GM21367 (cell line): Measurements from ENCODE around the gene RPAP3.

Experiments used
- ATAC-seq: cut with Tn5 transposase; IDR thresholded peaks from one replicate; pipeline ENCODE4 v1.9.1; 2021; ENCODE audit not compliant: unreplicated experiment

The RPAP3 gene

DNA sequence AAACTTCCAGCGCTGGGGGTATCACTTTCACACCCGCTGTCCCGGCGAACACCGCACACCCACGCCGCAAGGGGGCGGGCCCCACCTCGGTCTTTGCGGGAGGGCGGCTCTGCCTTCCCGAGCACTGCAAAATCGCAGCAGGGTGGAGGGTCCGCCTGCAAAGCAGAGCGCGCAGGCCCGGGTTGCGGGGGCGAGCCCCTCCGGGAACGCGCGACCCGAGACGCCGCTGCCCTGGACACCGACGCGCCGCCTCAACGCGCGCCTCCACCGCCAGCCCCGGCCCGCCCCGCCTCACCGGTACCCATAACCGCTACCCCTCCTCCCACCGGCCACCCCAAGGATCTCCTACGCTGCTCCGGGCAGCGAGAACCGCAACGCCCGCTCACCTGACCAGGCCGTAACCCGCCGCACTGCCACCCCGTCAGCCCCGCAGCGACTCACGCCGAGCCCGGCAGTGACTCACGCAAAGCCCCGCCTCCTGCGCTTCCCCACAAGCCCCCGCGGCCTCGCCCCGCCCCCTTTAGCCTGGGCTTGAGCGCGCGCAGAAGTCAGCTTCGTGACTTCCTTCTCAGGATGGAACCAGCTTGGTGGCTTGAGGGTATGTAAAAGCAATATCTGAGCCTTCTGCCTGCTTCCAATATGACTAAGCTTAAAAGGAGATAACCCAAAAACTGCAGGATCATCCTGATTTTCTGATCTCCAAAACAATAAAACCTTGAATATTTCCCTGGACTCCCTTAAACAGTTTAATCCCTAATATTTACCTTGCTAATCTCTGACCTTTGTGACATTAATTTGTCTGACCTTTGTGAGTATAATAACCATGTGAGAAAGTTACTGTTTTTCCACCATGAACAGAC lies at the start of gene RPAP3:
TSS of gene RPAP3 (minus strand) at position 465 of the 860 bp plus-strand sequence. CDS start 3,190 bp downstream, outside the sequence.
- peak; percentile 69 for ATAC-seq

DNA sequence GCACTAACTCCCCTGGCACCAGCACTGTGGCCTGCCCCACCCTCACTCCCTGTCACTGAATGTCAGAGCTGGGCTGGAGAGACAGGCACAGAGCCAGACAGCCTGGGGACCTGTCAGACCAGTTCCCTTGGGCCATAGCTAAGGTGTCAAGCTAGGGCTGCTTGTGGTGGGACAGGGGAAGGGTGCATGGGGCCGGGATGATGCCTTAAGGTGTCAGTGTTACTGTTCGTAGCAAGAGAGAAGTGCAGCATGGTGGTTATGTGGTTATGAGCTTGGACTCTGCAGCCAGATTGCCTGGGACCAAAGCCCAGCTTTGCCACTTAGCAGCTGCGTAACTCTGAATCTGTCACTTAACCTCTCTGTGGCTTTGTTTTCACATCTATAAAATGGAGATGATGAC lies 49.1 kb upstream of the RPAP3 start:
- no peak for ATAC-seq

GRCh38 chr12:47754126-47754525 lies 48.3 kb upstream of the RPAP3 start:
- ATAC-seq, result no peak

- no peak for ATAC-seq
These were observed 47.5 kb upstream of the RPAP3 start for GRCh38 chr12:47753021-47754001.

DNA sequence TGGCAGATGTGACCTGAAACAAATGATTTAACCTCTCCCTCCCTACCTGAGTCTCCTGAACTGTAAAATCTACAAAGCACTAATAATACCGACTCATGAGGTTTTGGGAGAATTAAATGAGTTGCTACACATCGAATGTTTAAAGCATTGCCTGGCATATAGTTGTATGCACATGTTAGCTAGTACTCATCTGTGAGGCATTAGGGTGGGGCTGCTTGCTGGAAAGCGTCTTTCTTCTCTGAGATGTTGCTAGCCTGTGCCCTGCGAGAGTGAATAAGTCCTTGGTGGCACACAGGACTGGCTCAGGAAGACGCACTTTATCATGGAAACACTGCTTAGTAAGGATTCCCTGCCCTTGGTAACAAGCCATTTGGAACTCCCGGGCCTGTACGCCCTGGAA lies 46.7 kb upstream of the RPAP3 start:
- ATAC-seq, result no peak

DNA sequence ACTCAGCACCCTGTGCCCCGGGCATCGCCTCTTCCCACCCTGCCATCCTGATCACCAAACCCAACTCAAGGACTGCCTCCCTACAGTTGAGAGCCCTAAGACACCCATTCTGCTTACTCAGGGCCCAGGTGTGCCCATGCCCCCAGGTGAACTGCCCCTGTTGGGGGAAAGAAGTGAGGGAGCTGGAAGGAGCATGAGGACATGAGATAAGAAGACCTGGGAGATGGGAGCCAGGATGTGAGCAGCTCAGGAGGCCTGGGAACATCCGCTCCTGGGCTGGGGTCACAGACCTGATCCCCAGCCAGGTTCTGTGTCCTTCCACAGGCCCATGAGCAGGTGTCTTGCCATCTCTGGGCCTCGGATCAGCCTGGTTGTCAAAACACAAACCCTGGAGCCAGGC lies 46.3 kb upstream of the RPAP3 start:
- no peak for ATAC-seq

DNA sequence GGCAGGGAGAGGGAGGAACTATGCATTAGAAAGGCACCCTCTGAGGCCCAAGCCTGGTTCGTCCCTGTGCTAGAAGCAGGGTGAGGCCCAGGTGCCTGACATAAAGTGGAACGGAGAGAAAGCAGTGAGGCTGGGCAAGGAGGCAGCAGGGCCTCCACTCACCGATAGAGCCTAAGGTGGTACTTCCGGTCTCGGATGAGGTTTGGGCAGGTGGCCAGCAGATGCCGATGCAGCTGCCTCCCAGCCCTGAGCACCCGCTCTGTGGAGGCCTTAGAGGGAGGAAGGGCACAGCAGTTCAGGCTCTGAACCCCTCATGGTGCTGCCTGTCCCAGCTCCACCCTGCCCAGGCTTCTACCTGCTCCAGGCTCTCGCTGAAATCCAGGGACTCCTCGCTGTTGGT lies 45.7 kb upstream of the RPAP3 start:
- ATAC-seq, result no peak

DNA sequence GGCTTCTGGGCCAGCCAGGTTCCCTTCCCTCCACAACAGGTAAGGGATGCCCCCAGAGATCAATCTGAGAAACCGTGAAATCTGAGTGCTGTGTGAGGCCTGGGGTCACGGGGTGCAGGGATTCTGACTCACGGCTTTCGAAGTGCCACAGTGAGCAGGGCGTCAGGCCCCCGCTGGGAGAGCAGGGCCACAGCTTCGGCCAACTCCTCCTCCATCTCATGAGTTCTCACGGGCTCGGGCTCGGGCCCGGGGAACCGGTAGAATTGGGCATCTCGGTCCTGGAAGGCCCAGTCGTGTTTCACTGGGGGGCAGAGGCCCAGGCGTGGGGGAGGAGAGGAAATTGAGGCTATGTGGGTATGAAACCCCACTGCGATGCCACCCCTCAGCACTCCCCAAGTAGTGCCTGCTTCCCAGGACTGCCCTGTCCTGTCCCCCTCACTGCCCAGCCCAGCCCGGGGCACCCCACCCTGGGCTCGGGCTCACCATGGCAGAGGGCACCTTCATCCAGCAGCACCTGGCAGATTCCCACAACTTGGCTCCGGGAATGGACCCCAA lies 45.2 kb upstream of the RPAP3 start:
- no peak for ATAC-seq

DNA sequence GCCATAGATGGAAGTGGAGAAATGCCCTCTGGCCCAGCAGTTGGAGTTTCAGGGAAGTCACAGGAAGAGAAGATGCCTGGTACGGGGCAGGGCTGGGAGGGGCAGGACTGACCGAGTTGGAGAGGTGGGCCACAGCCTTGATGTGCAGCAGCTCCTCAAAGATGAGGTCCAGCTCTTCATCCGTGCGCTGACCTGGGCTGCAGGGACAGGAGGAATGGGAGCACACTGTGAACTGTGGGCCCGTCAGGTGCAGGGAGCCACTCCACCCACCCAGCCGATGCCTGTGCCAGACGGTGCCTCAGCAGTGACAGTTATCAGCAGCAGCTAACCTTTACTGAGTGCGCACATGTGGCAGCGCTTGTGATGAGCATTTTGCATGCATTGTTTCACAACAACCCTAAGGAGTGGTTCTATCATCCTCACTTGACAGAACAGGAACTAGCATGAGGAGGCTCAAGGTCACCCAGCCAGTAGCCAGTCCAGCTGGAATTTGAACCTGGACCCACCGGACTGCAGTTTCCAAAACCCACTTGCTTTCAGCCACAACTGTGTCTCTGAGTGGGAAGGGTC lies 44.5 kb upstream of the RPAP3 start:
- no peak for ATAC-seq

DNA sequence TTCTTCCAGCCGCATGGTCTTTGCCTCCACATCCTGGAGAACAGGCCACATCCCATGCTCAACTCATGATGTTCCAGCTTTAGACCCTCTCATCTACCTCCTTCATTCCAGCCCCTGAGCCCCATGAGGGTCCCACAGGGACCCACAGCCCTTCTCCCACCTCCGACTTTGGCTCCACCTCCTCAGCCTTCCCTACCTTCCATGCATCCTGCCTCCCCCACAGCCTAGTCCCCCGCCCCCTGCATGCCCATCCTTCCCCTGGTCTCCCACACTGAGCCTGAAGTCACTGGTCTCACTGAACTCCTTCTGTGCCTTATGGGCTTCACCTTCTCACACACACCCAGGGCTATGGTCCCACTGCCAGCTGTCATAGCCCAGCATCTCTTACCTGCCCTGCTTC lies 43.1 kb upstream of the RPAP3 start:
- no peak for ATAC-seq

DNA sequence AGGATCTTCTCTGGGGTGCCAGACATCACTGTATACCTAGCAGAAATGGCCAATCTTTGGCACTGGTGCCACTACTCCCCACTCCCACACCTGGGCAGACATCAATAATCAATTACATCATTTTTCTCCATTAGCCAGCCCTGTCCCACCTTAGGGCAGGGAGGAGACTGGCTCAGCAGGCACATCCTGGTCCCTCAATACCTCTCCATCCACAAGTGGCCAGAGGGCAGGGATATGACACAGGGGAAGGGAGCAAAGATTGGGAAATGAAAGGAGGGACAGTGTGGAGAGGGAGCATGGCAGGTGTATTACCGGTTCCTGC lies 42.6 kb upstream of the RPAP3 start:
- no peak for ATAC-seq

DNA sequence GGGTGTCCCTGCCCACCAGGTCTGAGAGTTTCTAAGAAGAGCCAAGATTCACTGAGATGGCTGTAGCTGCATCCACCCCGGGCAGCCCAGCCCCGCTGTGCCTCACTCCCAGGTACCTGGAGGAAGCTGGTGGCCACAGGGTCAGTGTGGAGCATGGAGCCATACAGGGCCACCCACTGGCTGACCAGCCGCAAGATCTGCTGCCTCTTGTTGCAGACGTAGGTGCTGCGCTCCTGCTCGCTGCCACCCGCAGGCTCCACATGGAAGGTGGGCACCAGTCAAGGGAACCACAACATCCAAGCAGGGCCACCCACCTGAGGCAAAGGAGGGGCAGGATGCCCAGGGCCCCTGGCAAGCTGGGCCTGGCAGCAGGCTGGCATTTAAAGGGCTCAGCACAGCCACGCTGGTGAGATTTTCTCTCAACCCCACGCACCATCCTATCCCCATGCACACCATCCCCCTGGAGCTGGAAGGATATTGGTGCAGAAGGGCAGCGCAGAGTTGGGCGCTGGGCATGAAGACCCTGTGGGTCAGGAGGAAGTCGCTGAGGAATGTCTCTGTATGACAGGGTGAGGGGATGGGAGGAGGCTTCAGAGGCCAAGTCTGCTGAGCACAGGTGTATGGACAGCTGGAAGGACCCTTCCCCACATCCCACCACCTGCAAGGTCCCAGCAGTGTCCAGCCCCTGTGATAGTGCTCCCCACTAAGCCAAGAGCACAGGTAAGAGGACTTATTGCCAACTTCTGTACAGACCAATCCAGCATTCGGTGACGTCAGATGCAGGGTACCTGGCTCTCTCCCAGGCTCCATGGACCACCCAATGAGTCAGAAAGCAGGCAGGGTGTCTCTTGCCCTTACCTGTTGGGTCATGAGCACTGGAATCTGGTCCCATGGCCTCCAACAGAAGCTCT lies 42.0 kb upstream of the RPAP3 start:
- ATAC-seq, result no peak

DNA sequence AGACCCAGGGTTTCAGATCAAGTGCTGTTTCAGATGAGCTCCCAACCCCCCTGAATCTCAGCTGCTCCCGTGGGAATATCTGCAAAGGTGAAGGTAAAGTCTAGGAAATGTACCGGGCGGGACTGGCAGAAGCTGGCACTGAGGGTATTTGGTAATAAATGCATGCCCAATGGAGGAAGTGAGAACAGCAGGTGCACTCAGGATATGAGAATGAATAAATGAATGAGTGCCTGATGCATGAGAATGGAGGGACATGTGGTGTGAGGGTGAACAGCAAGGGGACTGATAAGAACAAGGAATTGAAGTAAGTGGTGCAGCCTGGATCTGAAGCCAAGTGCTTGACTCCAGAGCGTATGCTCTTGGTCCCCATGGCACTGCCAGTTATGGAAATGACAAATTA lies 41.3 kb upstream of the RPAP3 start:
- ATAC-seq, result no peak

DNA sequence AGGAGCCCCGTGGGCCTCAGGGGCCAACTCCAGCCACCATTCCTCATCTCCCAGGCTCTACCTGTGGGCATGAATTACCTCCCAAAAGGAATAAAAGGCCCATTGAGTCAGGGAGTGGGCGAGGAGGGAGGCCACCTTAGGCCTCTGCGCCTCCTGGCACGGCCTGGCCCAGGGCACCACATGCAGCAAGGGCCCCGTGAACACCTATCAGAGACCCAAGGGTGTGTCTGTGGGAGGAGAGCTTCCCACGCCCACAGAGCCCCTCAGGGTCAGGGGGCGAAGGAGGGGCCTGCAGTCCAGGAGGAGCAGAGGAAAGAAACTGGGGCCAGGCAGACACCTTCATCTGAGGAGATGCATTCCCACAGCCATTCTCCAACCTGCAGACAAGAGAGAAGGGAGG lies 40.7 kb upstream of the RPAP3 start:
- ATAC-seq, result no peak

DNA sequence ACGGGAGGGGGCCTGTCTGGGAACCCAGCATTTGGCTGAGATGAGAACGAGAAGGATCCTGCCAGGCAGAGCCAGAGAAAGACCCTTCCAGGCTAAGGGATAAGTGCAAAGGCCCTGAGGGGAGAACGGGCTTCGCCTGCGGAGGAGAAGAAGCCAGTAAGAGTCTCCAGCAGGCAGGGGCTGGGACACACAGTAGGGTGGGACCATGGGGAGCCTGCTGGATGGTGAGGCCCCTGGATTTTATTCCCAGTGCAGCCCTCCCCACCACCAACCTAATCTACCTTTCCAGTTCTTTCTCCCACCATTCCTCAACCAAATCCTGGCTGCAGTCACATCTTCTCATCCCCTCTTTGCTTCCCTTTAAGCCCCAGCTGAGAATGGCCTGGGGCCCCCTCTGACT lies 40.2 kb upstream of the RPAP3 start:
- no peak for ATAC-seq

GRCh38 chr12:47745485-47746041 lies 39.7 kb upstream of the RPAP3 start:
- ATAC-seq, result no peak

GRCh38 chr12:47744778-47745436 lies 39.1 kb upstream of the RPAP3 start:
- ATAC-seq, result no peak

- ATAC-seq, result no peak
These were observed 38.3 kb upstream of the RPAP3 start for GRCh38 chr12:47744005-47744651.

DNA sequence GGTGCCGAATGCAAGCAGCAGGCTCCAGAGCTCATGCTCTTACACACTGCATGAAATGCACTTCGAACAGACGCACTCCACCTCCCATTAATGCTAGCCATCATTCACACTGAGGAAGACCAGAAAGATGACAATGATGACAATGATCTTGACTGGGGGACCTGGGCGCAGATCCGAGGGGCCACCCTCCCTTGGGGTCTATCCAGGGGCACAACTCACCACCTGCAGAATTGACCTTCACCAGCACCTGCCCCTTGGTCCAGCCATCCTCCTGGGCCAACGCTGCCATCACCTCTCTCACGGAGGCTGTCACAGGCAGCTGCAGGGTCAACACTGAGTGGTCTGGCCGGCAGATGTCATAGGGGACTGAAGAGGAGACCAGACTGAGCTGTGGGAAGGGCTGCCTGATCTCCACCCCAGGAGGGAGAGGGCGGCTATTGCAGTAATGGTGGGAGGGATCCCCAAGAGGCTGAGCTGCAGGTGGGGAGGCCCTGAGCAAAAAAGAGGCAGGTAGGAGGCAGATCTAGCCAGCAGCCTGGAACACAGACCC lies 37.6 kb upstream of the RPAP3 start:
- ATAC-seq, result no peak
